ENCODE measurements around the gene MAFG.

DNA sequence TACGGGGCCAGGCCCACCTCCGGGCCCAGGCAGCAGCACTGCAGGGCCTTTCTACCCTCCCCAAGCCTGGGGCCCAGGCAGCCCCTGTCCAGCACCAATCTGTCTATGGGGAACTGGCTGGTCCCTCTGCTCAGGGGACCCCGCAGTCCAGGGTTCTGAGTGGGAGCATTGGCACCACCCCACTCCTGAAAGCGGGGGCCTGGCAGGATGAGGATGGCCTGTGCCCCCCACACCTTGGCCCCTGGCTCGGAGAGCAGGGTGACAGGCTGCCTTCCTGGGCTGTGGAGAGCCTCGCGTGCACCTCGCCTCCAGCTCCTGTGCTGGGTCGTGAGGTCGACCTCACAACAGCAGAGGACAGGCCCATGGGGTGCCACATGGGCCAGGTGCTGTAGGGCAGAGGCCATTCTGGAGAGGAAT, 24.1 kb downstream of the MAFG start:
- TF ChIP-seq POLR2A (IDR thresholded peaks at IDR 0.05) (no peak), CTCF (IDR thresholded peaks at IDR 0.05) (no peak)

Data from body of pancreas (tissue), 4 donors.